Epithelial cell of esophagus (primary cell): Measurements from ENCODE around the gene BEND7.

ENCODE experiments used
- DNase-seq: peaks from one replicate; pipeline ENCODE4 v3.0.0; 2010; ENCODE audit warnings: low read depth
- H3K4me3 ChIP-seq: 2 replicates; pipeline ENCODE4 v1.5.1; 2011; ENCODE audit warnings: mild to moderate bottlenecking, low read length, control low read depth
- CTCF ChIP-seq: IDR thresholded peaks from 2 replicates; pipeline ENCODE4 v1.5.1; 2011; ENCODE audit warnings: low read depth, mild to moderate bottlenecking, low read length, control low read depth, inconsistent platforms; ENCODE audit not compliant: insufficient read depth; ENCODE audit errors: missing control alignments

Gene BEND7

GRCh38 chr10:13521026-13521425 lies 7.8 kb downstream of the BEND7 start:
- DNase-seq, result no peak
- H3K4me3 ChIP-seq, result no peak overlapping the region
- TF ChIP-seq CTCF, result no peak

- DNase-seq, result no peak
- TF ChIP-seq CTCF, result no peak
- no peak overlapping the region for H3K4me3 ChIP-seq
These were observed 8.6 kb downstream of the BEND7 start for GRCh38 chr10:13520194-13520593.

GRCh38 chr10:13518076-13518692 lies 10.6 kb downstream of the BEND7 start:
- H3K4me3 ChIP-seq, result no peak overlapping the region
- TF ChIP-seq CTCF, result peak; percentile 54
- DNase-seq, result peak; percentile 28

GRCh38 chr10:13517675-13518074 lies 11.1 kb downstream of the BEND7 start:
- DNase-seq, result no peak
- no peak overlapping the region for H3K4me3 ChIP-seq
- TF ChIP-seq CTCF, result no peak

- DNase-seq, result no peak
- H3K4me3 ChIP-seq, result no peak overlapping the region
- TF ChIP-seq CTCF, result no peak
These were observed 12.6 kb downstream of the BEND7 start for GRCh38 chr10:13516176-13516575.

GRCh38 chr10:13515467-13515866 lies 13.3 kb downstream of the BEND7 start:
- TF ChIP-seq CTCF, result no peak
- no peak for DNase-seq
- no peak overlapping the region for H3K4me3 ChIP-seq

GRCh38 chr10:13514296-13514695 lies 14.5 kb downstream of the BEND7 start:
- H3K4me3 ChIP-seq, result no peak overlapping the region
- TF ChIP-seq CTCF, result no peak
- no peak for DNase-seq
